Stomach (tissue), 4 donors: ENCODE data around the gene TAL1.

Source experiments
- POLR2A ChIP-seq, 4 donors: fragments of 450-650 bp; IDR thresholded peaks; one replicate each; pipeline ENCODE4 v1.6.1; 2016; ENCODE audit warnings: antibody characterized with exemption in 4 of 4, control low read depth in 2 of 4, mild to moderate bottlenecking in 1 of 4, moderate library complexity in 1 of 4
- POLR2AphosphoS5 ChIP-seq, 3 donors: sonication (generic); formaldehyde crosslinking; IDR thresholded peaks; one replicate each; pipeline ENCODE4 v1.6.1; 2016; ENCODE audit warnings: antibody characterized with exemption in 3 of 3
- TF ChIP-seq, protein P1 (sequence below), 7 experiments: fragments of 450-650 bp in 4 of 7; fragments of 200-600 bp in 3 of 7; sonication (generic) in 3 of 7; IDR thresholded peaks; one replicate each; pipeline ENCODE4 v1.5.1; 2016 to 2019; ENCODE audit warnings: antibody characterized with exemption in 7 of 7, control low read depth in 2 of 7, mild to moderate bottlenecking in 1 of 7

DNA sequence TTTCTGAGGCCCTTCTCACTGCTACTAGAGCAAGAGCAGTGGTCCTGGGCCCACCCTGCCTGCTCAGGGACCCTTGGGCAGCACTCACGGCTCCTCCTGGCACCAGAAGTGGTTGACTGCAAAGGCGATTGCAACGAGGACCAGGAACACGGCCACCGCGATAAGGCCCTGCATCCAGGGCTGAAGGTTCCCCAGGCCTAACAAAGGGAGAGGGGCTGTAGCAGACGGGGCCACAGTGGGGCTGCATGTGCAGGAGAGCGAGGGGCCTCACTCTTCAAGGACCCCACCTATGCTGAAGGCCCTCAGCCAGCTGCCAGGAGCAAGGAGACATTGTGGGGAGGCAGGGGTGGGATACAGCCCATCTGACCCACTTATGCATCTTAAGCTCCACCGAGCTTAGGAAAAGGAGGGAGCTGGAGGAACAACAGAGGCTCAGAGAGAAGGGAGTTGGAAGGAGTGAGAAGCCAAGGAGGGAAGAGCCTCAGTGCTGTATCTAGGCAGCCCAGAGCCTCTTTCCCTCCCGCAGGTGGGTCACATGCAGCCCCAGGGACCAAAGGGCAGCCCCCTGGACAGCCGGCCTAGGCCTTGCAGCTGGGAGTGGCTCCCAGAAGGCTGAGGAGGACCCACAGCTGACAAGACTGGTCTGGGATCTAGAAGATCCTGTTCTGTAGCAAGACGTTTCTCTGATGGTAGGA lies 44.6 kb downstream of the TAL1 start:
- TF ChIP-seq, protein P1, sequence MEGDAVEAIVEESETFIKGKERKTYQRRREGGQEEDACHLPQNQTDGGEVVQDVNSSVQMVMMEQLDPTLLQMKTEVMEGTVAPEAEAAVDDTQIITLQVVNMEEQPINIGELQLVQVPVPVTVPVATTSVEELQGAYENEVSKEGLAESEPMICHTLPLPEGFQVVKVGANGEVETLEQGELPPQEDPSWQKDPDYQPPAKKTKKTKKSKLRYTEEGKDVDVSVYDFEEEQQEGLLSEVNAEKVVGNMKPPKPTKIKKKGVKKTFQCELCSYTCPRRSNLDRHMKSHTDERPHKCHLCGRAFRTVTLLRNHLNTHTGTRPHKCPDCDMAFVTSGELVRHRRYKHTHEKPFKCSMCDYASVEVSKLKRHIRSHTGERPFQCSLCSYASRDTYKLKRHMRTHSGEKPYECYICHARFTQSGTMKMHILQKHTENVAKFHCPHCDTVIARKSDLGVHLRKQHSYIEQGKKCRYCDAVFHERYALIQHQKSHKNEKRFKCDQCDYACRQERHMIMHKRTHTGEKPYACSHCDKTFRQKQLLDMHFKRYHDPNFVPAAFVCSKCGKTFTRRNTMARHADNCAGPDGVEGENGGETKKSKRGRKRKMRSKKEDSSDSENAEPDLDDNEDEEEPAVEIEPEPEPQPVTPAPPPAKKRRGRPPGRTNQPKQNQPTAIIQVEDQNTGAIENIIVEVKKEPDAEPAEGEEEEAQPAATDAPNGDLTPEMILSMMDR (IDR thresholded peaks at IDR 0.05) = no peak
- no peak for TF ChIP-seq POLR2A (IDR thresholded peaks at IDR 0.05)
- TF ChIP-seq POLR2AphosphoS5 (IDR thresholded peaks at IDR 0.05) = no peak
